Kidney epithelial cell (primary cell): ENCODE measurements around the gene PGAP3. TPM values are rescaled to one million over a fixed set of nuclear protein-coding genes. Genes with fewer than 3 reads are reported as not detected.

Experiments used
- DNase-seq: peaks from one replicate; pipeline ENCODE4 v3.0.0-alpha.2; 2010; ENCODE audit warnings: low read depth
- H3K27me3 ChIP-seq: 2 replicates; pipeline ENCODE4 v1.6.0; 2011; ENCODE audit warnings: low read length; ENCODE audit not compliant: control insufficient read depth, insufficient read depth
- H3K36me3 ChIP-seq: 2 replicates; pipeline ENCODE4 v1.5.1; 2011; ENCODE audit warnings: low read length; ENCODE audit not compliant: control insufficient read depth, insufficient read depth
- H3K4me3 ChIP-seq: 2 replicates; pipeline ENCODE4 v1.5.1; 2011; ENCODE audit warnings: low read depth, mild to moderate bottlenecking, control low read depth, low read length
- total RNA-seq: library from RNA; depleted of rRNA; stranded (reverse); fragments of >200 nt; gene quantifications from 2 replicates; pipeline ENCODE4 v1.2.3, GENCODE V29; 2015
- TF ChIP-seq, protein P1 (sequence below): IDR thresholded peaks from 2 replicates; pipeline ENCODE4 v1.5.1; 2011; ENCODE audit warnings: mild to moderate bottlenecking, moderate library complexity, low read length, control low read depth, inconsistent platforms; ENCODE audit not compliant: insufficient read depth, poor library complexity, severe bottlenecking

The PGAP3 gene
- total RNA-seq, 1 donor from 2014 or later = 12.5 TPM

DNA sequence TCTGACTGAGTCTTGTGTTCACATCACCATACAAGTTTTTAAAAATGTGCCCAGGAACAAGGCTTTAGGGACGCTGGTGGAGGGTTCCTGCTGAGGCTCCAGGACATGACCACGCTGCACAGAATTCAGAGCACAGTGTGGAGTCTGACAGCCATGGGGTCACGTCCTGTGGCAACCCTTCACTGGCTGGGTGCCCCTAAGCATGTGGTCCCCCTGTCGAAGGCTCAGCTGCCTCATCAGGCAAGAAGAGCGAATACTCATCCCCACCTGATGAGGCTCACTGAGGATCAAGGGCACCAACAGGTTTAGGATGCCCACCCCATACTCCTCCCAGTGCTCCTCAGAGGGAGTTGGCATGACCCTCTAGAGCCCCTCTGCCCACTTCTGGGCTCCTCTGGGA, 13.7 kb downstream of the PGAP3 start:
- H3K36me3 ChIP-seq = no peaks in the 10 kb centered on the region
- no peak for DNase-seq
- TF ChIP-seq, protein P1, sequence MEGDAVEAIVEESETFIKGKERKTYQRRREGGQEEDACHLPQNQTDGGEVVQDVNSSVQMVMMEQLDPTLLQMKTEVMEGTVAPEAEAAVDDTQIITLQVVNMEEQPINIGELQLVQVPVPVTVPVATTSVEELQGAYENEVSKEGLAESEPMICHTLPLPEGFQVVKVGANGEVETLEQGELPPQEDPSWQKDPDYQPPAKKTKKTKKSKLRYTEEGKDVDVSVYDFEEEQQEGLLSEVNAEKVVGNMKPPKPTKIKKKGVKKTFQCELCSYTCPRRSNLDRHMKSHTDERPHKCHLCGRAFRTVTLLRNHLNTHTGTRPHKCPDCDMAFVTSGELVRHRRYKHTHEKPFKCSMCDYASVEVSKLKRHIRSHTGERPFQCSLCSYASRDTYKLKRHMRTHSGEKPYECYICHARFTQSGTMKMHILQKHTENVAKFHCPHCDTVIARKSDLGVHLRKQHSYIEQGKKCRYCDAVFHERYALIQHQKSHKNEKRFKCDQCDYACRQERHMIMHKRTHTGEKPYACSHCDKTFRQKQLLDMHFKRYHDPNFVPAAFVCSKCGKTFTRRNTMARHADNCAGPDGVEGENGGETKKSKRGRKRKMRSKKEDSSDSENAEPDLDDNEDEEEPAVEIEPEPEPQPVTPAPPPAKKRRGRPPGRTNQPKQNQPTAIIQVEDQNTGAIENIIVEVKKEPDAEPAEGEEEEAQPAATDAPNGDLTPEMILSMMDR = no peak
- peaks cover 22% of the 10 kb centered on the region for H3K27me3 ChIP-seq
- H3K4me3 ChIP-seq = no peak overlapping the region

DNA sequence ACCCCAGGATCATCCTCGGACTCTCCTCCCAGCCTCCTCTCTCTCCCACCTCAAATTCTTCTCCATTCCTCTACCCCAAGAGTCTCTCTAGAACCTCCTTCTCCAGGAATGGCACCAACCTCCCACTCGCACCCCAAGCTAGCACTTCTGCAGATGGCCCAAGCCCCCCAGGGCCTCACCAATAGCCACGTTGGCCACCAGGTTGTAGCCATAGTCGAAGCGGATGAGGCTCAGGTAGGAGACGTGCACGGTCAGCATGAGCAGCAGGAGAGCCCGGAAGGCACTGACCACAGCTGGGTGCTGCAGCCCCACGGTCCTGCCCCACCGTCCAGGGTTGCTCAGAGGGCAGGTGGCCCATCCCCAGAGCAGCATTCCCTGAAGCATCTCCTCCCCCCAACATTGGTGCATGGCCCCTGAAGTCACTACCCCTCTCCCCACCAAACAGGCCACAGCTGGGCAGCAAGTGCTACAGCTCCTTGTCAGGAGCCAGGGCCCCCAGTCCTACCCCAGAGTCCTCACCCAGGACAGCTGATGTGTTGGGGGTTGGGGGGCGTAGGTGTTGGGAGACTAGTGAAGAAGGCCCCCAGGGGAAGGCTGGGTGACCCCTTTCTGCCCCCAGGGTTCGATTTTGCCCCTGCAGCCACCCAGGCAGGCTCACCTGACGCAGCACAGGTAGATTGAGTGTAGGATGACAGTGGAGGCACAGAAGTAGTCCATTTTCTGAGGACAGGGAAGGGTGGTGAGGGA, 14.3 kb downstream of the PGAP3 start:
- Histone ChIP-seq H3K27me3 (peaks cover 26% of the 10 kb centered on the region), H3K36me3 (no peaks in the 10 kb centered on the region), H3K4me3 (no peak overlapping the region)
- no peak for DNase-seq
- TF ChIP-seq, protein P1 = no peak

DNA sequence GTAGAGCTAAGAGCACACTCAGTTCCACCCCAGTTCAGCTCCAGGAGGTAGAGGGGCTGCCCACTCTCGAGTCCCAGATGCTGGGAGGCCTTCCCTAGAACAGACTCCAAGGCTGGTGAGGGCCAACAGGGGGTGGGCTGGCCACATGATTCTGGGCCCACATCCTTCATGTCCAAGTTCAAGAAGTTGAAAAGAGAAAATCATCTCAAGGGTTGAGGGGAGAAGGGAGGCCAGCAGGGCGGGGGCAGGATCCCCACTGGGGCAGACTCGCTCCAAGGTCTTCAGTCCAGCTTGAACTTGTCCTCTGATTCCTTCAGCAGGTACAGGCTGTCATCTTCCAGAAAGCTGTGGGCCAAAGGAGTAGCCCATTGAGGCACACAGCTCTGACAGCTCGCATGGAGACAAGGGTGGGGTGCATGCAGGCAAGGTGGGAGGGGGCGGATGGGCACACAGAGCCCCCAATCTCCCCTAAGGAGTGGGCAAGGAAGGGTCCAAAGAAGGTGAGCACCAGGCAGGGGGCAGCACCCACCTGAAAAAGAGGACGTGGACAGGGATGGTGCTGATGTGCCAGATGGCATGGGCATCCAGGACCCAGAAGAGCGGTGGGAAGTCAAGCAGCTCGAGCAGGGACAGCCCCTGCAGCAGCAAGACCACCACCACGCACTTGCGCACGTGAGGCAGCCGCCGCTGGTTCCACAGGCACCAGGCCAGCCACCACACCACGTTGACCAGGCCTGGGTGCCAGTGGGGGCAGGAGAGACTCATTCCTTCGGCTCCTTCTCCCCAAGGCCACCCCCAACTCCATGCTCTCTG, 15.1 kb downstream of the PGAP3 start:
- TF ChIP-seq, protein P1 = no peak
- DNase-seq = no peak
- H3K4me3 ChIP-seq = no peak overlapping the region
- H3K36me3 ChIP-seq = no peaks in the 10 kb centered on the region
- peaks cover 33% of the 10 kb centered on the region for H3K27me3 ChIP-seq

DNA sequence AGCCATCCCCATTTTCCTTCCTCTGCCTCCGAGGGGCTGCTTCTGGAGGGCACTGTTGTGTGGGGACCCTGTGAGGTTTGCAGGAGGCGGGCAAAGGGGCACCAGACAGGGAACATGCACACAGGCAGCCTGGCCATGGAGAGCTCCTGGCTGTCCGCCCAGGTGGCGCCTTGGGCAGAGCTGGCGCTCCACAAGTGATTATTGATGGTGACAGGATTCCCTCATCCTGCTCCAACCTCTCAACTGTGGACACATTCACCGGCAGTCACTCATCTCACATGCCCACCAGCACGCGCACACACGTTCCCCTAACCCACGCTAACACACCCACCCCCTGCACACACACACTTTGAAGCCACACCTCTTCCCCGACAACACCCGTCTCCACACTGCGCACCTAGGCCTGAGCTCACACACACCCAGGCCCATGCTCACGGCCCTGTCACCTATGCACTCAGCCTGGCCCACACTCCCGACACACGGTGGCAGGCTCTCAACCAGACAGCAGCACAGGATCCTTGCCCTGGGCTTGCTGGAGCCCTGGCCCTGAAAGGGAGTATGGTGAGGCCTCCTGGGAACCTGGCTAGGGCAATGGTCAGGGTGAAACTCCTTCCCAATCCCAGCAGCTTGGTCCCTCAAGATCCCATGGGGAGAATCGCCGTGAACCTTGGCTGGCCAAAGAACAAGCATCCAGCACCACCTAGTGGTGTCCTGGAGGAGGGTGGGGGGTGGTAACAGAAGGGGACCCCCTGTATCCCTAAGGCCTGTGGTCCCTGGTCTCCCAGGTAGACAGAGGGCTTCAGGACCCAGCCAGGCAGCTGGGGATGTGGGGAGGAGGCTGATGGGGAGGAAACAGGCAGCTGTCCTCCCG, 16.0 kb downstream of the PGAP3 start:
- no peak for DNase-seq
- TF ChIP-seq, protein P1 = peak; percentile 79
- Histone ChIP-seq H3K36me3 (no peaks in the 10 kb centered on the region), H3K4me3 (no peak overlapping the region), H3K27me3 (peaks cover 41% of the 10 kb centered on the region)

DNA sequence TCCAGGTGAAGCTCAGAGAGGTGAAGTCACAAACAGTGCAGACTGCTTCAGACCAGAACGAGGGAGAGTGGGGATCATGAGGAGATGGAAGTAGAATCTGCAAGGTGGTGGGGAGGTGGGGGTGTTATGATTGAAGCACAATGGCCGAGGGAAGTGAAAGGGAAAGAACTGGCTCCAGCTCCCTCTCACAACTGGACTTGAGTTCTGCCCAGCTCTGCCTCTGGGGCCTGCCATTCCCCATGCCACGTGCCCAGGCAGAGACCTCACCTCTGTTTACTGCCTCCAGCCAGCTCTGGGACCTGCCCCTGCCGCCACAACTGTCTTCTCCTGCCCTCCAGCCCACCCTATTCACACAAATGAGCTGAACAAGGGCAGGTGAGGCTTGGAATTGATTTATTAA, 17.1 kb downstream of the PGAP3 start:
- Histone ChIP-seq H3K27me3 (peaks cover 51% of the 10 kb centered on the region), H3K4me3 (no peak overlapping the region), H3K36me3 (no peaks in the 10 kb centered on the region)
- no peak for DNase-seq
- TF ChIP-seq, protein P1 = no peak
